DMS 273 (cell line): ENCODE measurements around the gene WNK1.
"Not testable (repeated sequence)": the region's sequence is repeated elsewhere in the genome, so short reads cannot be mapped to it uniquely, and the experiment has no call there.

Experiments
- DNase-seq: peaks from one replicate; lab custom pipeline; 2025; ENCODE audit not compliant: unreplicated experiment; lab: John Stamatoyannopoulos, UW

WNK1 gene

GRCh38 chr12:740921-741320 is 11.5 kb upstream of the WNK1 start:
- no peak for DNase-seq

DNA sequence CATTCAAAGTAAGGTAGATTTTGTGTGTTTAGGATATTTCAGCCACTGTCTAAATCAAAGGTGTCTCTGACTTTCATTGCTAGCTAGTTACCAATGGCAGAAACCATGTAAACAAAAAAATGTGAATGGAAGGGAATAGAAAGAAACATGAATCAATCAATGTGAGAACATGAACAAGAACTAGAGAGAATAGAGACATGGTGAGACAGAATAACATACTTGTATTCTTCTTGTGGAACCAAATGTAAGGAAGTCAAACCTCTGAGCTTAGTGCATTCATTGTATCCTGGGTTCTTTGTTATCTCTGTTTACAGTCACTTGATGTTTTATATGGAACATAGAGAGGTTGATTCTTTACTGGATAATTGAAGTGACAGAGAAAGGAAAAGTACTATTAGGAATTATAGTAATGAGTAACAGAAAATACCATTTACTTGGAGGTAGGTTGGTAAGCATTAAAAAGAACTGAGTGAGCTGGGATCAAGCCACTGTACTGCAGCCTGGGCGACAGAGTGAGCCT is 2.6 kb upstream of the WNK1 start:
- DNase-seq, result no peak

DNA sequence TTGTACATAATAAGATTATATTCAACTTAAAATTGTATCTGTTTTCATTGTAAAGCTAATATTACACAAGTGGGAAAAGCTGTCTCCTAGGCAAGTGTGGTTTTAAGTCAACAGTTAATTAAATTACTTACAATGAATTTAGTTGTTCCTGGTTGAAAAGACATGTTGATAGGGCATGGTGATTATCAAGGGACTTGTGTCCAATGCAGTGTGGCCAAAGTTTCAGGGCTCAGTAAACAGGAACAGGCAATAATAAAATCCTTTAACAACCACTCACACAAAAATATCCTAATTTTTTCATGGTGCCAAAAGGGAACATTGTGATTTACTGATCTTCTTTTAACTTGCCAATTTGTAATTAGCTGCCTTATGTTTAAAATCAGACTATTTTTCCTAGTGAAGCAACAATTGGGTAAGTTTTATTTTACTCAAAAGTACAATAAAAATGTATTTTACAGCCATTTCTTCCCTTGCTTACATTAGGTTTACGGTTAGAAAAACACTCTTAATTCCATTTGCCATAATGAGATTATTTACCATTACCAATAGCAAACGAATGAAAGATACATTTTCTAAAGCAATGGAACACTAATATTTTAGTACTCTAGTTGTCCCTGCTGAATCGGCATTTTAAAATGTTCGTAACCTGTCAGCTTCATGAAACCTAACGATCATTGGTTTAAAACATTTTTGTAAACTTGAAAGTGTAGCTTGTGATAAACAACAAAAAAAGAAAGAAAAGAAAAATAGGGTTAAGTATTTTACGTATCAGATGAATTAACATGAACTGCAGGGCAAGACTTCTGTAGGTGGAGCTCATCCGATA is 1.8 kb upstream of the WNK1 start:
- DNase-seq, result no peak

DNA sequence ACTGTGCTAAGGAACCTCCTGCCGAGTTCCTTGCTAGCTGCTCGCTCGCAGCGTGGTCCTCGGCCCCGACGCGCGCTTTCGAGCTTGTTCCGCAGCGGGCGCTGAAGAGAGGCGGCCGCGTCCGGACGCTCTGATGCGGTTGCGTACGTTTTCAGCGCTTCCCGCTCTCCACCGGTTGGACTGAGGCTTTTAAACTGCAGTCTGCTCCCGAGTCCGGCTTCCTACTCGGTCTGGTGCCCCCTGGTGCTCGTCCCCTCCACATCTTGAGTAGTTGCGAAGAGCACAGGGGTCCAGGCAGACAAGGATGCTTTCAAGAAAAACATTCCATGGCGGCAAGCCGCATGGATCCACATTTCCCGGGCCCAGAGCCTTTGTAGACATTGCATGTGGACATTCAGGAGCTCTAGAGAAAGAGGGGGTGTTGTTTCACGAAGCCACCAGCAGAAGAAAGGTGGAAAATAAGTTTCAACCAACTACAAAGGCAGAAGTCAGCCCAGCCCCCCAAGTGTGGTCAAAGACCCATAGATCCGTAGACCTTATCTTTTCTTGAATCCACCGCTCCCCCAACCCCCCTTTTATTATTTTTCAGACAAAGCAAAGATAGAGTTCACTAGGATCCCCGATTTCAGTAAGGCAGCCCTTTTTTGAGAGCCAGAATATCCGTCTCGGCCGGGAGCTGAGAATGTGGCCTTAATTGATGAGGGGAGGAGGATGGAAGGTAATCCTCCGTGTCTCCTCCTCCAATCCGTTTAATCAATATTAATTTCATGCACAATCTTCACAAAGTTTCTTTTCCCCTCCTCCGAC is 984 bp upstream of the WNK1 start:
- DNase-seq, result peak; percentile 96

- DNase-seq, result peak; percentile 79
These were observed 574 bp downstream of the WNK1 start for GRCh38 chr12:752695-753610.

- DNase-seq, result peak; percentile 58
These were observed 1.5 kb downstream of the WNK1 start for GRCh38 chr12:753611-754472.

- peak; percentile 55 for DNase-seq
These were observed 2.1 kb downstream of the WNK1 start for GRCh38 chr12:754473-754820.

GRCh38 chr12:754851-755562 is 2.6 kb downstream of the WNK1 start:
- peak; percentile 64 for DNase-seq

DNA sequence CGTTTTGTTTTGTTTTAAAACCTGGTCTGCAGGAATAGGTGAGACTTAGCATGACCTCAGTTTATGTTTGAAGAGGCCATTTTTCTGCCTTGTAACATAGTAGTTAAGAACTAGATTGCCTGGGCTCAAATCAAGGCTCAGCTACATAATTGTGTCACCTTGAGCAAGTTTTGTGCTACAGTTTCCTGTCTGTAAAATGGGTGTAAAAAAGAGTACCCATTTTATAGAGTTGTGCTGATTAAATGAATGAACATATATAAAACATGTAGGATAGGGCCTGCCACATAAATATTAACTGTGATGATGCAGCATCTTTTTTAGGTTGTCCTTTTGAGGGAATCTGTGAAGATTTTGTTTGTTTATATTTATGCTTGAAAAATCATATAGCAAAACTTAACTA is 7.2 kb downstream of the WNK1 start:
- no peak for DNase-seq

DNA sequence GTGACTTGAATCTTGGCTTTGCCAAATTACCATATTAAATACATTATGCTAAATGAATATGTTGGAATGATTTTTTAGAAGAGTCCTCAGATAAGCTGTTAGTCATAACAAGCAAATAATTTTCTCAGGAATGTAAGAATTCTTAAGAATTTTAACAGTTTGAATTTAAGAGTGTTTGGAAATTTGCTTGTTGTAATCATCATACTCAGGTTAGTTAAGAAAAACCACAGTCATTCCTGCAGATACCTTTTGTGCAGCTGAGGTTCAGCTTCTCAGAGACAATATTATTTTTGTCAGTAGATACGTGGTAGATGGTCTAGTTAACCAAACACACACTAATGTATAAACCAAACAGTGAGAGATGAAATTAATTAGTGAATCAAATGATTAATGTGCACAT is 8.9 kb downstream of the WNK1 start:
- DNase-seq, result no peak

DNA sequence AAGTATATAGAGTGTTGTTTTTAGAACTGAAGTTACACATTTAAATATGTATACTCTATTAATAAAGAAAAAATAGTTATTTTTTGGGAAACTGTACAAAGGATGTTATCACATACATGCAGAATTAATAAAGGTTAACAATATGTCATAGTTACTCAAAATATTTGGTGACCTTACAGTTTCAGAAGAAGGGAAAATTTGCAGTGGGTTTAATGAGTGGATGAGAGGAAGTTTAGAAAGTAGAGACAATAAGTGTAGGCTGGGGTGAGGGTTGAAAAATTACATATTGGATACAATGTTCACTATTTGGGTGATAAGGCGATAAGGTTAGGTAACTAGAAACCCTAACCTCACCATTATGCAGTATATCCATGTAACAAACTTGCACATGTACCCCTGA is 13.5 kb downstream of the WNK1 start:
- no peak for DNase-seq

DNA sequence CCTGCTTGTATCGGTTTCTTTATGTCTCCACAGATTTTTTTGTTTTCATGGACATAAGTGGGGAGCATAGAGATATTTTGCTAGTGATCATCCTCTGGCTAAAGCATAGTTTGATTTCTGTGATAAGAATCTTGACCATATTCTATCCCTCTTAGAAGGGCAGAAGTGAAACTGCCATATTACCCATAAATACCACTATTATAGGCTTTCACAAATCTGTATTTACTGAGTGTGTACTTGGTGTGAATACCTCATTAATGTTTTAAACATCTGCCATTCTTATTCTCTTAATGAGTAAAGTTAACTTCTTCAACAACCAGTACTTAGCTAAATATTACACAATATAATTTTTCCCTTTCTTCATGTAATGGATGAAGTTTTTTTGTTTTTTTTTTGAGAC is 16.1 kb downstream of the WNK1 start:
- DNase-seq, result no peak

DNA sequence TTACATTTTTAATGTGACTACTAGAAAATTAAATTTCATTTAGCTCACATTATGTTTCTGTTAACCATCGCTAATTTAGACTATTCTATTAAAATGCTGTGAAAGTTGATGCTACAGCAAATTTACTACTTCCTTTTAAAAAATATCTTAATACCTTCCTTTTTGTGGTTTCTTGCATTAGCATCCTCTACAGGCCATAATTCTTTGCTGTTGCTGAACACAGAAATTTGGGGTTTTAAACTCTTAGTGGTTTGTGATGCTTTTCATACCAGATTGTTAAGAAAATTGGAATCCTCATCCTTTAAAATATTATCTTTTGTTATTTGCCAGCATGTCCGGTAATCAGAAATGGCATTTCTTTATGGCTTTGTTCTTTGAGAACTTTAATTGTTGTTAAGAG is 18.1 kb downstream of the WNK1 start:
- DNase-seq, result no peak

DNA sequence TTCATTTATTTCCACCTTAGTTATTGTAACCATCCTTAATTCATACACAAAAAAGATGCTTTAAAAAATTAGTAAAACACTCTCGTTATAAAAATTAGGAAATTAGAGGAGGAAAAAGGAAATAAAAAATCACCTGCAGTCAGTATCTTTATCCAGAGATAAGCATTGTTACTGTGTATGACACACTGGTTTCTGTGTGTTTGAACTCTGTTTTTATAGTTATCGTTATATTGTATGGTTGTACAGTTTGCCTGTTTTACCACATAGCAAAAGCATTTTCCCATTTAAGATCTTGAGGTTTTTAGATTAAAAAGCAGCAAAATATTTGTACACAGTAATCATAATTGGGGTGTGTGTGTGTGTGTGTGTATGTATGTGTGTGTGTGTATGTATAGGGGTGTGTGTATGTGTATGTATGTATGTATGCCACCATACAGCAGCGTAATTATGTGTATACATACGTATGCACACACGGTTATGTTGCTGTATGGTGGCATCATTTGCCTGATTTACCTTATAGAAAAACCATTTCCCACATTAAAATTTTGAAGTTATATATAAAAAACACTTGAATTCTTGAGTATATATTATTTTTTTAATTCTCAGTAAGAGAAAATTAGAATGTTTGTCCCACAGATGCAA is 19.8 kb downstream of the WNK1 start:
- DNase-seq, result no peak

DNA sequence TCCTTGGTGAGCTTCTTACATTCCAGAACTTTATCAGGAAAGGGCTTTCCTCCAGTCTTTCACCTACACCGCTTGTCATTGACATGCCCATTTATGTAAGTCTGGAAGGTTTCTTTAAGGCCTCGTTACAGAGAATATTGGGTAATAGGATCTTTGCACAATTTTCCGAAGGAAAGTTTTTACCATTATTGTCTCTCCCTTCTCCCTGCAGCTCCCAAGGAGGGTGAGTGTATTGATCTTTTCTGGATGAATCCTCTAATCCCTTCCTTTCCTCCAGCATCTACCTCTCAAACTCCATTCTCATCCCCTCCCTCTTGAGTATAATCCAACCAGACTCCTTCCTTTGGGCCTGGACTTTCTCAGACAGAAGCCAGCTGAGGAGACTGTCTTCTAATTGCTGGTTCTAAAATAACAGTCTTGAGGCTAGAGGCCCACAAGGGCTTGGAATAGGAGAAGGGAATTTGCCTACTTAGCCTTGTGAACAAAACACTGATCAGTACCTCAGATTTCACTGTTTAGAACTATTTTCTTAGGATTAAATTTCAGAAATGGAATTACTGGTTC is 21.8 kb downstream of the WNK1 start:
- no peak for DNase-seq

DNA sequence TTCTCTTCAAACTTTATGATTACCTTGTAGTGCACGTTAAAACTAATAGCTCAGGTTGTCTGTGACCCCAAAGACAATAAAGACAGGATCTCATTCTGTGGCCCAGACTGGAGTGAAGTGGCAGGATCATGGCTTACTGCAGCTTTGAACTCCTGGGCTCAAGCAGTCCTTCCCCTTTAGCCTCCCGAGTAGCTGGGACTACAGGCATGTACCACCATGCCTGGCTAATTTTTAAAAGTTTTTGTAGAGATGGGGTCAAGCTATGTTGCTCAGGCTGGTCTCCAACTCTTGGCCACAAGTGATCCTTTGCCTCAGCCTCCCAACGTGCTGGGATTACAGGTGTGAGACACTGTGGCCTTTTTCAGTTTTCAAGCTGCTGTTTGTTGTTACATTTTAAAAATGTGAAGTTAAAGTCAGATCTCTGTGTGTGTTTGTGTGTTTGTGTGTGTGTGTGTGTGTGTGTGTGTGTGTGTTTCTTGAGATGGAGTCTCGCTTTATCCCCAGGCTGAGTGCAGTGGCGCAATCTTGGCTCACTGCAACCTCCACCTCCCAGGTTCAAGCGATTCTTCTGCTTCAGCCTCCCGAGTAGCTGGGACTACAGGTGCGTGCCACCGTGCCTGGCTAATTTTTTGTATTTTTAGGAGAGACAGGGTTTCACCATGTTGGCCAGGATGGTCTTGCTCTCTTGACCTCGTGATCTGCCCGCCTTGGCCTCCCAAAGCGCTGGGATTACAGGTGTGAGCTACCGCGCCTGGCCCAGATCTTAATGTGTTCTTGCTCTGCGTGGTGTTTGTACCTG is 23.8 kb downstream of the WNK1 start:
- DNase-seq, result not testable (repeated sequence)

DNA sequence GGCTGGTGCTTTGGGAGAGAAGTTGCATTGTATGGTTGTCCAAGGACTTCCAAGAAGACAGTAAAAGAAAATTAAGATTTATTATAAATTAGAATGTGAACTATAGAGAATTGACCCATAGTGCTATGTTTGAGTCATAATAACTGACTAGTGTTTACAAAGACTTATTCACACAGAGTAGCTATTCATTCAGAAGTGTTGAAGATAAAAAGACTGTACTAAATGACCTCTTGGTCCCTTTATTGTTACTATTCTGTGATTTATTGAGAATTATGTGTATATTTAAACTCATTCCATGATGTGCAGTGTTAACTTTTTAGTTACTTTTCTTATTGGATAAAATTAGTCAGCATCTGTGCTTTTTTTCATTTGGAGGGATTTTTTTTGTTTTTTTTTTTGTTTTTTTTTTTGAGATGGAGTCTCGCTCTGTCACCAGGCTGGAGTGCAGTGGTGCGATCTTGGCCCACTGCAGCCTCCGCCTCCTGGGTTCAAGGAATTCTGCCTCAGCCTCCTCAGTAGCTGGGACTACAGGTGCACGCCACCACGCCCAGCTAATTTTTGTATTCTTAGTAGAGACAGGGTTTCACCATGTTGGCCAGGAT is 24.5 kb downstream of the WNK1 start:
- DNase-seq, result not testable (repeated sequence)
